Sciatic nerve (tissue), 2 donors: Measurements from ENCODE around the gene DDN. TPM values are rescaled to one million over a fixed set of nuclear protein-coding genes. Genes with fewer than 3 reads are reported as not detected.

ENCODE experiments used
- ATAC-seq: fragments of 200-7000 bp; cut with Tn5 transposase; one replicate; pipeline ENCODE4 v1.9.1; 2020; ENCODE audit warnings: mild to moderate bottlenecking, moderate library complexity
- DNase-seq: peaks from one replicate; pipeline ENCODE4 v3.0.0-alpha.2; 2020; ENCODE audit warnings: low spot score
- intact Hi-C: fragments of 100-400 bp; cut with DNase I; formaldehyde crosslinking; loops from one replicate; pipeline ENCODE4 v1.14.2; 2022
- total RNA-seq: library from RNA; stranded (reverse); fragmentation: NEBNext Ultra II Directional; extraction: Animal tissue kit (Norgen Biotek cat#: 25700); gene quantifications from one replicate; pipeline ENCODE4 v1.2.1, GENCODE V29; 2021
- donor health status: DM: no; HTN: no; CAD: no.
- donor health status: DM: no; HTN: no; CAD: no.

The DDN gene
- total RNA-seq, 1 donor from 2014 or later = not detected

GRCh38 chr12:48954841-48955501 is 44.2 kb downstream of the DDN start:
- DNase-seq (no peak), ATAC-seq (no peak)
- intact Hi-C loops = no loop called here

GRCh38 chr12:48954061-48954460 is 45.1 kb downstream of the DDN start:
- intact Hi-C loops = no loop called here
- DNase-seq = no peak
- no peak for ATAC-seq

GRCh38 chr12:48952691-48953090 is 46.5 kb downstream of the DDN start:
- no peak for ATAC-seq
- intact Hi-C loops = no loop called here
- no peak for DNase-seq

- DNase-seq = no peak
- intact Hi-C loops = no loop called here
Measured at GRCh38 chr12:48947727-48948126, 51.4 kb downstream of the DDN start.

GRCh38 chr12:48946943-48947342 is 52.2 kb downstream of the DDN start:
- intact Hi-C loops = no loop called here
- no peak for ATAC-seq
- DNase-seq = no peak

More at GRCh38 chr12:48947727-48948126, 51.4 kb downstream of the DDN start:
- no peak for ATAC-seq

- DNase-seq (no peak), ATAC-seq (no peak)
- intact Hi-C loops = no loop called here
Measured at GRCh38 chr12:48946205-48946604, 53.0 kb downstream of the DDN start.

Other genes with a start within 250 kb of the DDN start
- gene ADCY6, start 210.3 kb downstream of the DDN start, total RNA-seq = 75.9 TPM
- 24.1 TPM for gene CACNB3, start 180.9 kb downstream of the DDN start, total RNA-seq
- 60.2 TPM for gene DDX23, start 147.2 kb downstream of the DDN start, total RNA-seq
- gene RND1, start 133.5 kb downstream of the DDN start, total RNA-seq = 4.5 TPM
- gene FKBP11, start 73.9 kb downstream of the DDN start, total RNA-seq = 17.8 TPM
- 112 TPM for gene ARF3, start 41.9 kb downstream of the DDN start, total RNA-seq
- 1.1 TPM for gene WNT10B, start 27.6 kb downstream of the DDN start, total RNA-seq
- gene WNT1, start 21.1 kb downstream of the DDN start, total RNA-seq = not detected
- gene PRKAG1, start 19.4 kb upstream of the DDN start, total RNA-seq = 46.4 TPM
- 123 TPM for gene KMT2D, start 61.4 kb upstream of the DDN start, total RNA-seq
- 2.7 TPM for gene RHEBL1, start 70.6 kb upstream of the DDN start, total RNA-seq
- gene DHH, start 95.4 kb upstream of the DDN start, total RNA-seq = 54.5 TPM
- 99.1 TPM for gene LMBR1L, start 111.5 kb upstream of the DDN start, total RNA-seq
- 680 TPM for gene TUBA1B, start 132.0 kb upstream of the DDN start, total RNA-seq
- 346 TPM for gene TUBA1A, start 189.7 kb upstream of the DDN start, total RNA-seq